HUES48 (cell line): ENCODE results near the gene PRXL2A.
"Not testable (repeated sequence)": the region's sequence is repeated elsewhere in the genome, so short reads cannot be mapped to it uniquely, and the experiment has no call there.

Experiments used
- H3K27ac ChIP-seq: one replicate; pipeline ENCODE4 v1.7.0; 2013; ENCODE audit warnings: low read depth, low read length, inconsistent platforms
- H3K27me3 ChIP-seq: 2 replicates; pipeline ENCODE4 v1.6.1; 2013; ENCODE audit warnings: mild to moderate bottlenecking, low read length; ENCODE audit not compliant: control insufficient read depth, insufficient read depth
- H3K36me3 ChIP-seq: 2 replicates; pipeline ENCODE4 v1.6.1; 2013; ENCODE audit warnings: low read length; ENCODE audit not compliant: control insufficient read depth, insufficient read depth
- H3K4me1 ChIP-seq: 2 replicates; pipeline ENCODE4 v1.6.1; 2013; ENCODE audit warnings: mild to moderate bottlenecking, low read length; ENCODE audit not compliant: control insufficient read depth, insufficient read depth
- H3K4me3 ChIP-seq: 2 replicates; pipeline ENCODE4 v1.5.1; 2013; ENCODE audit warnings: mild to moderate bottlenecking, low read depth, low read length
- H3K9ac ChIP-seq: 2 replicates; pipeline ENCODE4 v1.6.1; 2013; ENCODE audit warnings: mild to moderate bottlenecking, low read depth, low read length, moderate library complexity
- H3K9me3 ChIP-seq: 2 replicates; pipeline ENCODE4 v1.6.1; 2013; ENCODE audit warnings: low read length; ENCODE audit not compliant: control insufficient read depth, insufficient read depth

The PRXL2A gene

GRCh38 chr10:80470266-80470665 is 61.9 kb downstream of the PRXL2A start:
- H3K27ac ChIP-seq: no peak overlapping the region
- no peak overlapping the region for H3K9ac ChIP-seq
- H3K4me3 ChIP-seq: no peak overlapping the region
- H3K27me3 ChIP-seq: peaks cover 10% of the 10 kb centered on the region
- H3K4me1 ChIP-seq: peaks cover 50% of the 10 kb centered on the region
- no peaks in the 10 kb centered on the region for H3K9me3 ChIP-seq
- H3K36me3 ChIP-seq: no peaks in the 10 kb centered on the region; the same call in none of the 2 replicates

- Histone ChIP-seq H3K4me3 (no peak overlapping the region), H3K9ac (no peak overlapping the region), H3K36me3 (no peaks in the 10 kb centered on the region; the same call in none of the 2 replicates), H3K9me3 (no peaks in the 10 kb centered on the region), H3K27me3 (peaks cover 10% of the 10 kb centered on the region), H3K27ac (no peak overlapping the region), H3K4me1 (peaks cover 43% of the 10 kb centered on the region)
These were observed 62.6 kb downstream of the PRXL2A start for GRCh38 chr10:80471001-80471400.

- no peak overlapping the region for H3K4me3 ChIP-seq
- no peaks in the 10 kb centered on the region; the same call in none of the 2 replicates for H3K36me3 ChIP-seq
- peaks cover 8% of the 10 kb centered on the region for H3K27me3 ChIP-seq
- no peaks in the 10 kb centered on the region for H3K9me3 ChIP-seq
- peaks cover 35% of the 10 kb centered on the region for H3K4me1 ChIP-seq
- H3K9ac ChIP-seq: no peak overlapping the region
- H3K27ac ChIP-seq: no peak overlapping the region
These were observed 63.4 kb downstream of the PRXL2A start for GRCh38 chr10:80471715-80472233.

- Histone ChIP-seq H3K27ac (no peak overlapping the region), H3K9ac (no peak overlapping the region), H3K9me3 (no peaks in the 10 kb centered on the region), H3K4me1 (peaks cover 29% of the 10 kb centered on the region), H3K4me3 (no peak overlapping the region), H3K36me3 (no peaks in the 10 kb centered on the region; the same call in none of the 2 replicates), H3K27me3 (peaks cover 4% of the 10 kb centered on the region; the same call in 1 of the 2 replicates)
These were observed 64.1 kb downstream of the PRXL2A start for GRCh38 chr10:80472234-80473095.

- Histone ChIP-seq H3K27ac (no peak overlapping the region), H3K27me3 (peaks cover 4% of the 10 kb centered on the region; the same call in 1 of the 2 replicates), H3K36me3 (no peaks in the 10 kb centered on the region; the same call in none of the 2 replicates), H3K9ac (no peak overlapping the region), H3K4me3 (no peak overlapping the region), H3K4me1 (peaks cover 27% of the 10 kb centered on the region), H3K9me3 (no peaks in the 10 kb centered on the region)
These were observed 64.8 kb downstream of the PRXL2A start for GRCh38 chr10:80473096-80473657.

GRCh38 chr10:80473692-80474596 is 65.6 kb downstream of the PRXL2A start:
- no peaks in the 10 kb centered on the region; the same call in none of the 2 replicates for H3K36me3 ChIP-seq

GRCh38 chr10:80474597-80474910 is 66.2 kb downstream of the PRXL2A start:
- Histone ChIP-seq H3K27ac (peak overlapping the region; percentile 1), H3K9me3 (no peaks in the 10 kb centered on the region), H3K9ac (no peak overlapping the region), H3K4me1 (peaks cover 23% of the 10 kb centered on the region), H3K4me3 (no peak overlapping the region), H3K36me3 (no peaks in the 10 kb centered on the region; the same call in none of the 2 replicates), H3K27me3 (no peaks in the 10 kb centered on the region)

More at GRCh38 chr10:80473692-80474596, 65.6 kb downstream of the PRXL2A start:
- Histone ChIP-seq H3K27me3 (no peaks in the 10 kb centered on the region), H3K4me3 (no peak overlapping the region), H3K9ac (no peak overlapping the region), H3K9me3 (no peaks in the 10 kb centered on the region), H3K27ac (no peak overlapping the region), H3K4me1 (peaks cover 23% of the 10 kb centered on the region)

- no peak overlapping the region for H3K9ac ChIP-seq
- no peaks in the 10 kb centered on the region; the same call in none of the 2 replicates for H3K36me3 ChIP-seq
- H3K4me1 ChIP-seq: peaks cover 23% of the 10 kb centered on the region
- no peaks in the 10 kb centered on the region for H3K9me3 ChIP-seq
- H3K27me3 ChIP-seq: no peaks in the 10 kb centered on the region
- peak overlapping the region; percentile 1 for H3K27ac ChIP-seq
- no peak overlapping the region for H3K4me3 ChIP-seq
These were observed 66.6 kb downstream of the PRXL2A start for GRCh38 chr10:80474941-80475340.

- H3K4me1 ChIP-seq: peaks cover 23% of the 10 kb centered on the region
- H3K36me3 ChIP-seq, H3K4me3 ChIP-seq, H3K9me3 ChIP-seq, H3K27ac ChIP-seq, H3K9ac ChIP-seq, H3K27me3 ChIP-seq: not testable (repeated sequence)
These were observed 67.3 kb downstream of the PRXL2A start for GRCh38 chr10:80475641-80476040.

GRCh38 chr10:80476685-80477084 is 68.3 kb downstream of the PRXL2A start:
- H3K9ac ChIP-seq: no peak overlapping the region
- H3K9me3 ChIP-seq: no peaks in the 10 kb centered on the region
- peaks cover 23% of the 10 kb centered on the region for H3K4me1 ChIP-seq
- no peak overlapping the region for H3K27ac ChIP-seq
- no peak overlapping the region for H3K4me3 ChIP-seq
- no peaks in the 10 kb centered on the region for H3K27me3 ChIP-seq
- H3K36me3 ChIP-seq: no peaks in the 10 kb centered on the region; the same call in 1 of the 2 replicates
